Stomach (tissue), 9 donors: Measurements from ENCODE around the gene NEK10. TPM values are rescaled to one million over a fixed set of nuclear protein-coding genes. Genes with fewer than 3 reads are reported as not detected.
A peak's percentile ranks its signal among the peaks of the same experiment; 100 is the strongest.

Experiments used
- DNase-seq, 2 donors: peaks; one replicate each; pipeline versions ENCODE4 v3.0.0 to v3.0.0-alpha.2; 2013 to 2019
- H3K27ac ChIP-seq, 5 donors: fragments of 200-600 bp in 4 of 5; sonication (generic) in 4 of 5; one replicate each; pipeline ENCODE4 v1.5.1; 2013 to 2019; ENCODE audit warnings: mild to moderate bottlenecking in 1 of 5, moderate library complexity in 1 of 5
- H3K27me3 ChIP-seq, 3 donors: fragments of 200-600 bp; sonication (generic); one replicate each; pipeline ENCODE4 v1.5.1; 2017 to 2019; ENCODE audit warnings: mixed run types in 1 of 3
- H3K36me3 ChIP-seq, 4 donors: fragments of 200-600 bp; sonication (generic); 1 replicate in 3 of 4; 2 replicates in 1 of 4; pipeline ENCODE4 v1.5.1; 2016 to 2019
- H3K4me1 ChIP-seq, 4 donors: fragments of 200-600 bp; sonication (generic); one replicate each; pipeline ENCODE4 v1.5.1; 2016 to 2019
- H3K4me3 ChIP-seq, 4 donors: fragments of 200-600 bp; sonication (generic) in 3 of 4; one replicate each; pipeline ENCODE4 v1.5.1; 2016 to 2019; ENCODE audit warnings: mild to moderate bottlenecking in 1 of 4
- H3K9me3 ChIP-seq, 4 donors: fragments of 200-600 bp; sonication (generic); one replicate each; pipeline ENCODE4 v1.5.1; 2016 to 2019
- EP300 ChIP-seq: sonication (generic); formaldehyde crosslinking; IDR thresholded peaks from one replicate; pipeline ENCODE4 v1.6.1; 2017; ENCODE audit warnings: antibody characterized with exemption
- POLR2A ChIP-seq, 4 donors: fragments of 450-650 bp; IDR thresholded peaks; one replicate each; pipeline ENCODE4 v1.6.1; 2016; ENCODE audit warnings: antibody characterized with exemption in 4 of 4, control low read depth in 2 of 4, mild to moderate bottlenecking in 1 of 4, moderate library complexity in 1 of 4
- POLR2AphosphoS5 ChIP-seq, 3 donors: sonication (generic); formaldehyde crosslinking; IDR thresholded peaks; one replicate each; pipeline ENCODE4 v1.6.1; 2016; ENCODE audit warnings: antibody characterized with exemption in 3 of 3
- WGBS, 5 donors: extraction: QIAGEN DNeasy Blood & Tissue Kit in 3 of 5; methylation state at CpG; one replicate each; pipeline versions ENCODE4 v1.1.5 to v1.1.7; 2013 to 2018; 5-methylcytosine and 5-hydroxymethylcytosine counted together
- intact Hi-C: fragments of 100-400 bp; cut with DNase I; formaldehyde crosslinking; loops from one replicate; pipeline ENCODE4 v1.15.1; 2023; ENCODE audit warnings: low total_unique reads
- polyA plus RNA-seq, 3 donors: library from polyadenylated mRNA; stranded (reverse); fragments of 200-250 nt; gene quantifications; one replicate each; pipeline ENCODE4 v1.2.3, GENCODE V29; 2013
- total RNA-seq, 5 donors: library from RNA; depleted of rRNA; stranded (reverse); fragments of >200 nt; gene quantifications; one replicate each; pipeline versions ENCODE4 v1.1.0 to v1.2.3, GENCODE V29; 2014 to 2016
- TF ChIP-seq, protein P1 (sequence below), 7 experiments: fragments of 450-650 bp in 4 of 7; fragments of 200-600 bp in 3 of 7; sonication (generic) in 3 of 7; IDR thresholded peaks; one replicate each; pipeline ENCODE4 v1.5.1; 2016 to 2019; ENCODE audit warnings: antibody characterized with exemption in 7 of 7, control low read depth in 2 of 7, mild to moderate bottlenecking in 1 of 7
- donor health status: healthy with polysubstance abuse.
- donor health status: Bipolar disorder and iron deficiency.
- donor health status: healthy.

NEK10 gene
- total and polyA plus RNA-seq, 8 donors, result 0.61 to 14.3 (median 1.2) TPM; not detected in 3

DNA sequence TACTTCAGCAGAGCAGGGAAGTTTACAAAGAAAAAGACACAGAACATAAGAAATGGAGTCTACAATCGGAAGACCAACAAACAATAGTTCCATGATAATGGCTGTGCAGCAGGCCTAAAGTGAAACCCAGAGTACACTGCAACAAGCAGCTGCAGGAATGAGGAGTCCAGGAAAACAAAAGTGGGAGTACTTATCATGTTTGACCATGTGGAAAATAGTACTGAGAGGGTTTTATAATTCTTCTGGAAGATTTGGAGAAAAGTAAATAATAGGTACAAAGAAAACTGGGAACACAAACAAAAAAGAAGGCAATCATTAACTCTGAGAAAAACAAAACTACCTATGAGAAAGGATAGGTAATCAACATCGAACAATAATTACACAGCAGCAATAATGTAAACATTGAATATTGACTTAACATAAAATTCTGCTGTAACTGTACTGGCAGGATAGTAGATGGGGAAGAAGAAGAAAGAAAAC lies 87.5 kb downstream of the NEK10 start:
- intact Hi-C loops, result no loop called here
- Histone ChIP-seq H3K27ac (peak overlapping the region in 3 of 5 donors; percentile 34 to 43 (median 41)), H3K4me1 (peaks cover 0 to 28% (median 0%) of the 10 kb centered on the region in 4 donors), H3K36me3 (no peaks in the 10 kb centered on the region), H3K9me3 (no peaks in the 10 kb centered on the region), H3K4me3 (no peak overlapping the region), H3K27me3 (no peaks in the 10 kb centered on the region)
- DNase-seq, result no peak
- 31 to 63% (median 52%) methylated on average over 2 of the region's 2 CpGs for WGBS, 5 donors
- peak in 1 of 3 donors; percentile 26 for TF ChIP-seq POLR2AphosphoS5 (IDR thresholded peaks at IDR 0.05)
- TF ChIP-seq, protein P1, sequence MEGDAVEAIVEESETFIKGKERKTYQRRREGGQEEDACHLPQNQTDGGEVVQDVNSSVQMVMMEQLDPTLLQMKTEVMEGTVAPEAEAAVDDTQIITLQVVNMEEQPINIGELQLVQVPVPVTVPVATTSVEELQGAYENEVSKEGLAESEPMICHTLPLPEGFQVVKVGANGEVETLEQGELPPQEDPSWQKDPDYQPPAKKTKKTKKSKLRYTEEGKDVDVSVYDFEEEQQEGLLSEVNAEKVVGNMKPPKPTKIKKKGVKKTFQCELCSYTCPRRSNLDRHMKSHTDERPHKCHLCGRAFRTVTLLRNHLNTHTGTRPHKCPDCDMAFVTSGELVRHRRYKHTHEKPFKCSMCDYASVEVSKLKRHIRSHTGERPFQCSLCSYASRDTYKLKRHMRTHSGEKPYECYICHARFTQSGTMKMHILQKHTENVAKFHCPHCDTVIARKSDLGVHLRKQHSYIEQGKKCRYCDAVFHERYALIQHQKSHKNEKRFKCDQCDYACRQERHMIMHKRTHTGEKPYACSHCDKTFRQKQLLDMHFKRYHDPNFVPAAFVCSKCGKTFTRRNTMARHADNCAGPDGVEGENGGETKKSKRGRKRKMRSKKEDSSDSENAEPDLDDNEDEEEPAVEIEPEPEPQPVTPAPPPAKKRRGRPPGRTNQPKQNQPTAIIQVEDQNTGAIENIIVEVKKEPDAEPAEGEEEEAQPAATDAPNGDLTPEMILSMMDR (IDR thresholded peaks at IDR 0.05), result no peak

DNA sequence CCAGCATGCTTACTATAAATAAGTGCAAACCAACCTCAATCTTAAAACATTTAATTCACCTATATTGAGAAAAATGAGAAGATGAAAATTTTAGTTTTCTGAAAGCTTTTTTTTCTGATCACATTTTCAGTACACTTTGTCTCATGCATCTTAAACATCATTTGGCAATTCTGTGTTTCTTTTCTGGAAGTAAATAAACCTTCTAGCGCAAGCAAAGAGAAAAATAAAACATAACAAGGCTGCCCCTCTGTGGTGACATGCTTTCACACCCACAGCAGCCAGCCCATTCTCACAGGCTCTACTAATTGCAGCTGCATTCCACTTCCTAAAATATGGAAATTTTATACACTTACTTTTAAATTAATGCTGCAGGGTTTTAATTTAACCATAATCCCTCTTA lies 90.1 kb downstream of the NEK10 start:
- peaks cover 0 to 28% (median 0%) of the 10 kb centered on the region in 4 donors for H3K4me1 ChIP-seq
- H3K27ac ChIP-seq, result no peak overlapping the region
- no peaks in the 10 kb centered on the region for H3K36me3 ChIP-seq
- H3K4me3 ChIP-seq, result no peak overlapping the region
- TF ChIP-seq POLR2A (IDR thresholded peaks at IDR 0.05) (no peak), POLR2AphosphoS5 (IDR thresholded peaks at IDR 0.05) (no peak)
- TF ChIP-seq, protein P1 (IDR thresholded peaks at IDR 0.05), result peak in 5 of 7 experiments; percentile 25 to 44 (median 34)
- DNase-seq, result peak; percentile 32 to 69
- no peaks in the 10 kb centered on the region for H3K27me3 ChIP-seq
- H3K9me3 ChIP-seq, result no peaks in the 10 kb centered on the region
- WGBS, 5 donors, result 17 to 47% (median 31%) methylated on average over 1 of the region's 1 CpG
- intact Hi-C loops, result loop anchor here (10.0 kb wide), 1 partner anchor 144 kb away; no protein-coding TSS in a partner anchor

DNA sequence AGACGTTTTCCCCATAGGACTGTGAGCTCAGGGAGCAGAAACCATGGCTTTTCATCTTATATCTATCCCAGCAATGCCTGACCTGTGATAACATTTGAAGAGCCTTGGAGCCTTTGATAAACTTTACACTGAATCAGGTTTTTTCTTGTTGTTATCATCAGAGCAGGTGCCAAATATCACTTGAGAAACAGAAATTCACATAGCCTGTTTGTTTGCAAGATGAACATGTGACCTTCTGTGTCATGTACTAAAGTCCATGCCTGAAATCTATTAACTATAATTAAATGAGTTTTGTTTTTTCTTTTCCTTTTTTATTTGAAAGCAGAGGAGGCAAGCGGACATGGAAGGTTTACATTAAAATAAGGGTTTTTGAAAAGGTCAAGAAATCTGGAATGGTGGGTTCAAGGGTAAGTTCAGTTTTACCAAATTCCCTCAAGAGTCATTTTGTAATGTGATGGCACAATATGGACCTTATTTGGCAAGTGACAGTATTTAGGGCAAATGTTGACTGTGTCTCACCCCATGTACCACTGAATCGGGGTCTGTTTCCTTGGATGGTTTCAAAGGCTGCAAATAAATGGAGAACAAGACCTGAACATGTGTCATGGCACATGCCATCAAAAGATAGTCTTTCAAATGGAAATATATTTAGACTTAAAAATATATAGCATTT lies 90.7 kb downstream of the NEK10 start:
- intact Hi-C loops, result loop anchor here (10.0 kb wide), 1 partner anchor 144 kb away; no protein-coding TSS in a partner anchor
- 30 to 57% (median 46%) methylated on average over 3 of the region's 3 CpGs for WGBS, 5 donors
- H3K4me1 ChIP-seq, result peaks cover 0 to 28% (median 0%) of the 10 kb centered on the region in 4 donors
- no peaks in the 10 kb centered on the region for H3K27me3 ChIP-seq
- no peaks in the 10 kb centered on the region for H3K9me3 ChIP-seq
- peak in 1 of 2 donors; percentile 16 for DNase-seq
- no peak overlapping the region for H3K4me3 ChIP-seq
- no peaks in the 10 kb centered on the region for H3K36me3 ChIP-seq
- H3K27ac ChIP-seq, result no peak overlapping the region
- TF ChIP-seq POLR2A (IDR thresholded peaks at IDR 0.05) (no peak), EP300 (no peak), POLR2AphosphoS5 (IDR thresholded peaks at IDR 0.05) (no peak)
- TF ChIP-seq, protein P1 (IDR thresholded peaks at IDR 0.05), result no peak

DNA sequence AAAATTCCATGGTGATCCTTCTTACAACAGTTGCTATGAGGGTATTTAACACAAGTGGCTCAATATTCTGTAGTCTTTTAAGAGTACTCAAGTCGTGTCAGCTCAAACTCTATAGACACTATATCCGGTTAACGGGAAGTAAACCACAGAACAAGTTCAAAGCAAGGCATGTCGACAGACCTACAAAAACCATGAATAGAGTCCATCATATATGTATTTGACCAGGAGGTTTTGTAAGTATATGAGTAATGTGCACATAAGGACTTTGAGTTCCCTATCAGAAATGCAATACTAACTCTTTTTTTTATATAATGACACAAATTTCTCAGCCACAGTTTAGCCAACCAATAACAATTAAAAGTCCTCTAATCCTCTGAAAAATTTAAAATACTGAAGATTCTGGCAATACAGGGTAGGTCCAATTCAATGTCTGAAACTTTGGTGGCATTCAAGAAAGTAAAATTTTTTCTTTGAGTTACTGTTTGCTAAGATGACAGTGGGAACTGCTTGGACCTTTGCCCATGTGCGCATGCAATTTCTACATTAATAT lies 93.7 kb downstream of the NEK10 start:
- Histone ChIP-seq H3K9me3 (no peaks in the 10 kb centered on the region), H3K36me3 (no peaks in the 10 kb centered on the region), H3K27ac (no peak overlapping the region), H3K27me3 (no peaks in the 10 kb centered on the region), H3K4me1 (peaks cover 0 to 18% (median 0%) of the 10 kb centered on the region in 4 donors), H3K4me3 (no peak overlapping the region)
- no peak for DNase-seq
- TF ChIP-seq, protein P1 (IDR thresholded peaks at IDR 0.05), result no peak
- TF ChIP-seq EP300, result no peak
- no peak for TF ChIP-seq POLR2A (IDR thresholded peaks at IDR 0.05)
- TF ChIP-seq POLR2AphosphoS5 (IDR thresholded peaks at IDR 0.05), result no peak
- WGBS, 5 donors, result 90 to 95% (median 92%) methylated on average over 5 of the region's 5 CpGs
- intact Hi-C loops, result loop anchor here (10.0 kb wide), 1 partner anchor 141 kb away; no protein-coding TSS in a partner anchor
